DMS153 treated with DMSO at 0.1 percent for 48 hours (cell line): Measurements from ENCODE around the gene SLFN13.
"Not testable (repeated sequence)": the region's sequence is repeated elsewhere in the genome, so short reads cannot be mapped to it uniquely, and the experiment has no call there.

Source experiments
- DNase-seq: peaks from one replicate; lab custom pipeline; 2025; ENCODE audit not compliant: unreplicated experiment; lab: John Stamatoyannopoulos, UW

The SLFN13 gene

GRCh38 chr17:35448214-35448898 lies at the start of gene SLFN13:
Gene SLFN13 (minus strand): TSS chr17:35448766. CDS start chr17:35445680, 3,086 bp downstream.
- DNase-seq, result peak; percentile 74

- DNase-seq, result no peak
Measured at GRCh38 chr17:35496451-35497290, 48.1 kb upstream of the SLFN13 start.

GRCh38 chr17:35493040-35493439 lies 44.5 kb upstream of the SLFN13 start:
- no peak for DNase-seq

- DNase-seq, result no peak
Measured at GRCh38 chr17:35491417-35491816, 42.9 kb upstream of the SLFN13 start.

GRCh38 chr17:35489944-35490343 lies 41.4 kb upstream of the SLFN13 start:
- DNase-seq, result no peak

- no peak for DNase-seq
Measured at GRCh38 chr17:35488991-35489390, 40.4 kb upstream of the SLFN13 start.

- DNase-seq, result no peak
Measured at GRCh38 chr17:35486920-35487732, 38.6 kb upstream of the SLFN13 start.

GRCh38 chr17:35479271-35479670 lies 30.7 kb upstream of the SLFN13 start:
- DNase-seq, result no peak

- DNase-seq, result no peak
Measured at GRCh38 chr17:35477248-35477647, 28.7 kb upstream of the SLFN13 start.

- DNase-seq, result no peak
Measured at GRCh38 chr17:35476283-35476820, 27.8 kb upstream of the SLFN13 start.

GRCh38 chr17:35468475-35468874 lies 19.9 kb upstream of the SLFN13 start:
- no peak for DNase-seq

- no peak for DNase-seq
Measured at GRCh38 chr17:35467824-35468223, 19.3 kb upstream of the SLFN13 start.

GRCh38 chr17:35460354-35460851 lies 11.8 kb upstream of the SLFN13 start:
- DNase-seq, result no peak

GRCh38 chr17:35454035-35454434 lies 5.5 kb upstream of the SLFN13 start:
- DNase-seq, result not testable (repeated sequence)

GRCh38 chr17:35453171-35453570 lies 4.6 kb upstream of the SLFN13 start:
- no peak for DNase-seq

- DNase-seq, result no peak
Measured at GRCh38 chr17:35449371-35449931, 885 bp upstream of the SLFN13 start.

GRCh38 chr17:35448899-35449227 lies 297 bp upstream of the SLFN13 start:
- DNase-seq, result no peak

- no peak for DNase-seq
Measured at GRCh38 chr17:35447499-35447898, 1.1 kb downstream of the SLFN13 start.

GRCh38 chr17:35438433-35438832 lies 10.1 kb downstream of the SLFN13 start:
- DNase-seq, result no peak

- DNase-seq, result no peak
Measured at GRCh38 chr17:35433075-35433894, 15.3 kb downstream of the SLFN13 start.
